Gastrocnemius medialis (tissue), 4 donors: ENCODE measurements around the gene MAGI1. TPM values are rescaled to one million over a fixed set of nuclear protein-coding genes. Genes with fewer than 3 reads are reported as not detected.

Experiments
- ATAC-seq, 2 donors: fragments of 150-250 bp; one replicate each; pipeline ENCODE4 v1.9.1; 2016
- DNase-seq, 2 donors: peaks; one replicate each; pipeline ENCODE4 v3.0.0-alpha.2; 2019
- H3K27ac ChIP-seq, 4 donors: fragments of 200-600 bp; sonication (generic); 1 replicate in 1 of 4; 2 replicates in 3 of 4; pipeline ENCODE4 v1.5.1; 2016 to 2018; ENCODE audit warnings: mild to moderate bottlenecking in 2 of 4, moderate library complexity in 1 of 4
- H3K27me3 ChIP-seq, 3 donors: fragments of 200-600 bp; sonication (generic) in 2 of 3; 1 replicate in 1 of 3; 2 replicates in 2 of 3; pipeline versions ENCODE4 v1.5.1 to v1.6.0; 2016 to 2019; ENCODE audit warnings: mild to moderate bottlenecking in 1 of 3, moderate library complexity in 1 of 3
- H3K36me3 ChIP-seq, 2 donors: fragments of 200-600 bp; sonication (generic) in 1 of 2; one replicate each; pipeline ENCODE4 v1.5.1; 2017 to 2018
- H3K4me1 ChIP-seq, 2 donors: fragments of 200-600 bp; sonication (generic) in 1 of 2; one replicate each; pipeline ENCODE4 v1.5.1; 2016 to 2017; ENCODE audit warnings: mild to moderate bottlenecking in 2 of 2
- H3K4me3 ChIP-seq, 4 donors: fragments of 200-600 bp; sonication (generic) in 3 of 4; 1 replicate in 1 of 4; 2 replicates in 3 of 4; pipeline ENCODE4 v1.5.1; 2016 to 2019; ENCODE audit warnings: mild to moderate bottlenecking in 2 of 4
- H3K9me3 ChIP-seq, 3 donors: fragments of 200-600 bp; sonication (generic) in 2 of 3; 1 replicate in 1 of 3; 2 replicates in 2 of 3; pipeline ENCODE4 v1.5.1; 2016 to 2019
- CTCF ChIP-seq, 5 experiments: fragments of 450-650 bp in 3 of 5; fragments of 200-600 bp in 2 of 5; sonication (generic) in 2 of 5; IDR thresholded peaks in 4 of 5; conservative IDR thresholded peaks in 1 of 5; 1 replicate in 4 of 5; 2 replicates in 1 of 5; pipeline ENCODE4 v1.5.1; 2016 to 2019; ENCODE audit warnings: antibody characterized with exemption in 5 of 5, mild to moderate bottlenecking in 3 of 5, moderate library complexity in 3 of 5
- POLR2A ChIP-seq, 2 donors: fragments of 450-650 bp; IDR thresholded peaks; one replicate each; pipeline ENCODE4 v1.6.1; 2017; ENCODE audit warnings: antibody characterized with exemption in 2 of 2, mild to moderate bottlenecking in 2 of 2, moderate library complexity in 2 of 2
- in situ Hi-C, 4 donors: fragments of 200-750 bp; cut with MboI; loops; one replicate each; pipeline versions ENCODE4 v1.15.0 to v1.8.0; 2017; ENCODE audit warnings: low sequenced_read_pairs in 4 of 4
- intact Hi-C: fragments of 100-400 bp; cut with DNase I; formaldehyde crosslinking; loops from one replicate; pipeline ENCODE4 v1.15.1; 2023; ENCODE audit warnings: low total_unique reads
- total RNA-seq, 4 donors: library from RNA; depleted of rRNA; stranded (reverse); fragments of >200 nt; gene quantifications; one replicate each; pipeline versions ENCODE4 v1.1.0 to v1.2.3, GENCODE V29; 2016

The MAGI1 gene
- total RNA-seq, 4 donors from 2014 or later = 2.6 to 7.5 (median 3.9) TPM

GRCh38 chr3:65641777-65642176 lies 396.9 kb downstream of the MAGI1 start:
- ATAC-seq (no peak), DNase-seq (no peak)
- H3K27me3 ChIP-seq = no peaks in the 10 kb centered on the region
- H3K9me3 ChIP-seq = no peaks in the 10 kb centered on the region
- intact Hi-C loops (no loop called here), in situ Hi-C loops (no loop called here)
- H3K36me3 ChIP-seq = no peaks in the 10 kb centered on the region
- peaks cover 0 to 13% of the 10 kb centered on the region in 2 donors for H3K4me1 ChIP-seq
- TF ChIP-seq POLR2A (IDR thresholded peaks at IDR 0.05) = no peak
- H3K4me3 ChIP-seq = no peak overlapping the region
- no peak overlapping the region for H3K27ac ChIP-seq

- Histone ChIP-seq H3K4me3 (no peak overlapping the region), H3K27ac (no peak overlapping the region), H3K9me3 (no peaks in the 10 kb centered on the region), H3K4me1 (peaks cover 0 to 17% of the 10 kb centered on the region in 2 donors), H3K36me3 (no peaks in the 10 kb centered on the region), H3K27me3 (no peaks in the 10 kb centered on the region)
- no peak for DNase-seq
- ATAC-seq = no peak
- TF ChIP-seq POLR2A (IDR thresholded peaks at IDR 0.05) (no peak), CTCF (IDR thresholded peaks at IDR 0.05 in 4 of 5, conservative IDR thresholded peaks at IDR 0.05 in 1 of 5) (no peak)
- intact Hi-C loops (no loop called here), in situ Hi-C loops (no loop called here)
These were observed 397.7 kb downstream of the MAGI1 start for GRCh38 chr3:65641045-65641444.

GRCh38 chr3:65639444-65639843 lies 399.3 kb downstream of the MAGI1 start:
- H3K27me3 ChIP-seq = no peaks in the 10 kb centered on the region

GRCh38 chr3:65638301-65638700 lies 400.4 kb downstream of the MAGI1 start:
- in situ Hi-C loops = no loop called here
- intact Hi-C loops = no loop called here

More at GRCh38 chr3:65639444-65639843, 399.3 kb downstream of the MAGI1 start:
- H3K4me1 ChIP-seq = peaks cover 0 to 21% of the 10 kb centered on the region in 2 donors
- ATAC-seq (no peak), DNase-seq (no peak)
- no peak overlapping the region for H3K27ac ChIP-seq
- in situ Hi-C loops (no loop called here), intact Hi-C loops (no loop called here)
- no peaks in the 10 kb centered on the region for H3K36me3 ChIP-seq
- no peaks in the 10 kb centered on the region for H3K9me3 ChIP-seq
- TF ChIP-seq CTCF (IDR thresholded peaks at IDR 0.05 in 4 of 5, conservative IDR thresholded peaks at IDR 0.05 in 1 of 5) = no peak
- TF ChIP-seq POLR2A (IDR thresholded peaks at IDR 0.05) = no peak
- no peak overlapping the region for H3K4me3 ChIP-seq

GRCh38 chr3:65636326-65636725 lies 402.4 kb downstream of the MAGI1 start:
- Histone ChIP-seq H3K9me3 (no peaks in the 10 kb centered on the region), H3K36me3 (no peaks in the 10 kb centered on the region), H3K4me1 (peaks cover 0 to 8% of the 10 kb centered on the region in 2 donors), H3K4me3 (no peak overlapping the region), H3K27me3 (no peaks in the 10 kb centered on the region), H3K27ac (no peak overlapping the region)
- no peak for DNase-seq
- no peak for ATAC-seq
- intact Hi-C loops = no loop called here
- TF ChIP-seq CTCF (IDR thresholded peaks at IDR 0.05 in 4 of 5, conservative IDR thresholded peaks at IDR 0.05 in 1 of 5) = no peak
- TF ChIP-seq POLR2A (IDR thresholded peaks at IDR 0.05) = no peak
- in situ Hi-C loops = no loop called here

More at GRCh38 chr3:65638301-65638700, 400.4 kb downstream of the MAGI1 start:
- H3K4me1 ChIP-seq = peaks cover 0 to 20% of the 10 kb centered on the region in 2 donors
- H3K36me3 ChIP-seq = no peaks in the 10 kb centered on the region
- DNase-seq = no peak
- no peak overlapping the region for H3K27ac ChIP-seq
- ATAC-seq = no peak
- H3K4me3 ChIP-seq = no peak overlapping the region
- no peaks in the 10 kb centered on the region for H3K9me3 ChIP-seq
- TF ChIP-seq POLR2A (IDR thresholded peaks at IDR 0.05) = no peak
- TF ChIP-seq CTCF (IDR thresholded peaks at IDR 0.05 in 4 of 5, conservative IDR thresholded peaks at IDR 0.05 in 1 of 5) = no peak
- no peaks in the 10 kb centered on the region for H3K27me3 ChIP-seq
